Fibroblast of villous mesenchyme (primary cell): ENCODE data around the gene KLF11. TPM values are rescaled to one million over a fixed set of nuclear protein-coding genes. Genes with fewer than 3 reads are reported as not detected.

ENCODE experiments used
- DNase-seq: peaks from one replicate; pipeline ENCODE4 v3.0.0-alpha.2; 2010; ENCODE audit warnings: low read depth
- H3K4me3 ChIP-seq: 2 replicates; pipeline ENCODE4 v1.5.1; 2011; ENCODE audit warnings: low read depth, mild to moderate bottlenecking, low read length
- small RNA-seq: library from RNA; depleted of rRNA; stranded (forward); fragments of <200 nt; gene quantifications from one replicate; pipeline ENCODE3, GENCODE V24; 2012
- total RNA-seq: library from RNA; depleted of rRNA; stranded (reverse); fragments of >200 nt; gene quantifications from 2 replicates; pipeline ENCODE4 v1.2.3, GENCODE V29; 2012
- TF ChIP-seq, protein P1 (sequence below): IDR thresholded peaks from 2 replicates; pipeline ENCODE4 v1.5.1; 2012; ENCODE audit warnings: low read depth, mild to moderate bottlenecking, low read length; ENCODE audit not compliant: insufficient read depth

KLF11 gene
- total RNA-seq, 1 donor: 6.9 TPM

GRCh38 chr2:10095175-10095574, 51.8 kb downstream of the KLF11 start:
- no peak for DNase-seq
- TF ChIP-seq, protein P1, sequence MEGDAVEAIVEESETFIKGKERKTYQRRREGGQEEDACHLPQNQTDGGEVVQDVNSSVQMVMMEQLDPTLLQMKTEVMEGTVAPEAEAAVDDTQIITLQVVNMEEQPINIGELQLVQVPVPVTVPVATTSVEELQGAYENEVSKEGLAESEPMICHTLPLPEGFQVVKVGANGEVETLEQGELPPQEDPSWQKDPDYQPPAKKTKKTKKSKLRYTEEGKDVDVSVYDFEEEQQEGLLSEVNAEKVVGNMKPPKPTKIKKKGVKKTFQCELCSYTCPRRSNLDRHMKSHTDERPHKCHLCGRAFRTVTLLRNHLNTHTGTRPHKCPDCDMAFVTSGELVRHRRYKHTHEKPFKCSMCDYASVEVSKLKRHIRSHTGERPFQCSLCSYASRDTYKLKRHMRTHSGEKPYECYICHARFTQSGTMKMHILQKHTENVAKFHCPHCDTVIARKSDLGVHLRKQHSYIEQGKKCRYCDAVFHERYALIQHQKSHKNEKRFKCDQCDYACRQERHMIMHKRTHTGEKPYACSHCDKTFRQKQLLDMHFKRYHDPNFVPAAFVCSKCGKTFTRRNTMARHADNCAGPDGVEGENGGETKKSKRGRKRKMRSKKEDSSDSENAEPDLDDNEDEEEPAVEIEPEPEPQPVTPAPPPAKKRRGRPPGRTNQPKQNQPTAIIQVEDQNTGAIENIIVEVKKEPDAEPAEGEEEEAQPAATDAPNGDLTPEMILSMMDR: no peak

DNA sequence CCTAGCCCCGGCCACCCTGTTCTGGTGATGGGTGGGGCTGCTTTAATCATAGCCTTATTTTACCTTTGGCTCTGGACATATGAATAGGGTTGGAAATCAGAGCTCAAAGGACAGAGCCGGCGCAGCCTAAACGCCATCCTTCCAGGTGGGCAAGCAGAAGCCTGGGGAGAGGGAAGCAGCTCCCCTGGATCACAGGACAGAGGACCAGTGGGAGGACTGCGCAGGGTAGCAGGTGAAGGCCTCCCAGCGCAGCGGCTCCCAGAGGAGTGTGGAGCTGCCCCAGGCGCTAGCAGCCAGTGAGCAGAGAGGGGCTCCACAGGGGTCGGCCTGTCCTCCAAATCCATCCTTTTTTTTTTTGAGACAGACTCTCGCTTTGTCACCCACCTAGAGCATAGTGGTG, 53.3 kb downstream of the KLF11 start:
- H3K4me3 ChIP-seq: no peak overlapping the region
- no peak for DNase-seq
- TF ChIP-seq, protein P1: no peak

More at GRCh38 chr2:10095175-10095574, 51.8 kb downstream of the KLF11 start:
- H3K4me3 ChIP-seq: no peak overlapping the region

DNA sequence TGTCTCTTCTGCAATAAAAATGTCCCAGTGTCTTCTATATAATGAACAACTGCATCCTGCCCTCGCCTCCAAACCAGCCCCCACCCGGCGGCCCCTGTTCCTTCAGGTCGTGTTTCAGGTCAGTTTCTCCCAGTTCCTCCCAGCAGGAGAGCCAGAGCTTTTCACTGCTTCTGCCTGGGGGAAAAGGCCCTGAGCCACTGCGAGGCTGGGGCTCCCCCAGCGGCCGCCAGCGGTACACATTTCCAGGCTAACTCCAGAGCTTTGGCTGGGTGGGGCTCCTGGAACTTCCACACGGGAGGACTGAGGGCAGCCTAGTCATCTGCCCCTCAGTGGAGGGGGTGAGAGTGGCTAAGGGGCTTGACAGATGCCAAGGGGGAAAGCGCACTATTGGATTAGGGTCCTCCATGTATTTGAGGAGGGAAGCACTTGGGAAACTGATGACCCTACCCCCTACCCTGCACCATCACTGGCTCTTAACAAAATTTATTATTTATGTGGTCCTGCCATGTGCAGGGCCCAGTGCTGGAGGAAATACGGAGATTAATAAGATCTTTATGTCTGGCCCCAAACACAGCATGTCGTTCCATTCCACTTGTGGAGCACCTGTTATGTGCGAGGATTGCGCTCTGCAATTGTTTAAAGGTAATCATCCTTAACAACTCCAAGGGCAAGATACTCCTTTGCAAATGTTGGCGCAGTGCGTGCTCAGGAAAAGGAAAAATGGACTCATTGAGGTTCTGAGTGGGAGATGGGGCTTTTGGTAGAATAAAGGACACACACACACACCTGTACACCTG, 54.2 kb downstream of the KLF11 start:
- TF ChIP-seq, protein P1: peak; percentile 98
- H3K4me3 ChIP-seq: no peak overlapping the region
- DNase-seq: peak; percentile 56

DNA sequence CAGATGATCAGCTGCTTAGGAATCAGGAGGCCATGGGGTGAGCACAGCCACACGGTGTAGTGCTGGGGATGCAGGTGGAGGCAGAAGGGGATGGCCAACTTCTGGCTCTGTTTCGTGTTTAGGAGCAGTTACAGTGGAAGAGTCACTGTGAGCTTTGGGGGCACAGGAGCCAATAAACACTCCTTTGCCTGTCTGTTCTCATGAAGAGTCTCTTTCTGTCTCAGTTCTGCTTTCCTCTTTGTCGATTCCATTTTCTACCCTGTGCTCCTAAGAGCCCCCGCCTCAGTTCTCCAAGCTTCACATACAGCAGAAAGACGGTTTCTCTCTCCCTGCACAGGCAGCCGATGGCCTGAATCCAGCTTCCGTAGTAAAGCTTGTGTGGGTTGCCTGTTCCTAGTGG, 58.1 kb downstream of the KLF11 start:
- DNase-seq: no peak
- TF ChIP-seq, protein P1: no peak
- H3K4me3 ChIP-seq: no peak overlapping the region

DNA sequence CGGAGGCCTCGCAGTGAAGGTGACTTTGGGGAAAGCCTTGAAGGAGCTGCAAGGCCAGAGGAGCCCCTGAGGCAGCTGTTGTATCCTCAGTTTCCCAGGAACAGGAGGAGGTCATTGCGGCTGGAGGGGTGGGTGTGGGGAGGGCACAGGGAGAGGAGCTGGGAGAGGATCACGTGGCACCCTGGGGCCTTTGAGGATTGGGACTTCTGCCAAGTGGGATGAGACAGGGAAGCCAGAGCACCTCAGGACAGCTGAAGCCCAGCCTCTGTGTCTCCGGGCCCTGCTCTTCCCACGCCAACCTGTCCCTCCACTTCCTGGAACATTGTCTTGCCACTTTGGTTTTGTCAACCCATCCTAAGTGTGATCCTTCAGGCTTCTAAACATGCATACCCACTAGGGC, 59.8 kb downstream of the KLF11 start:
- H3K4me3 ChIP-seq: no peak overlapping the region
- no peak for DNase-seq
- TF ChIP-seq, protein P1: no peak

Small RNA genes lying within 50 kb of the gene (small RNA-seq; reads per million reads assigned to genes)
- not detected for gene RF00568

Other genes starting within 250 kb of the KLF11 start
- gene TAF1B, start 200.1 kb upstream of the KLF11 start, total RNA-seq: 29.8 and 39.3 TPM in 2 replicates
- 0.64 and 1.7 TPM in 2 replicates for gene GRHL1, start 91.9 kb upstream of the KLF11 start, total RNA-seq
- 1.6 and 2.2 TPM in 2 replicates for gene CYS1, start 36.9 kb downstream of the KLF11 start, total RNA-seq
- 45.8 and 58.6 TPM in 2 replicates for gene RRM2, start 79.2 kb downstream of the KLF11 start, total RNA-seq